H1 (cell line): Measurements from ENCODE around the gene FGF13. TPM values are rescaled to one million over a fixed set of nuclear protein-coding genes. Genes with fewer than 3 reads are reported as not detected.

Experiments
- CTCF ChIA-PET: fragments of 300-600 bp; sonication (Branson Sonifier 250); formaldehyde crosslinking; loops from one replicate; lab custom pipeline; 2021; ENCODE audit not compliant: partially characterized antibody; lab: Charles Lee
- POLR2A ChIA-PET: fragments of 300-600 bp; sonication (Branson Sonifier 250); formaldehyde crosslinking; loops from one replicate; lab custom pipeline; 2021; ENCODE audit warnings: inconsistent platforms; ENCODE audit not compliant: partially characterized antibody; lab: Charles Lee
- DNase-seq, 2 experiments: peaks; one replicate each; pipeline versions ENCODE4 v3.0.0 to v3.0.0-alpha.2; 2010 to 2022; ENCODE audit warnings: low spot score in 2 of 2, low read depth in 1 of 2, mixed read lengths in 1 of 2
- FAIRE-seq: peaks from 2 replicates; lab custom pipeline; 2011; peaks lifted over from hg19 to GRCh38; lab: Jason Lieb, UNC
- H2AFZ ChIP-seq: 2 replicates; pipeline ENCODE4 v1.8.1; 2012; ENCODE audit warnings: low read length, inconsistent platforms
- H2AK5ac ChIP-seq: 2 replicates; pipeline ENCODE4 v1.6.1; 2013; ENCODE audit warnings: low read depth, low read length
- H2BK120ac ChIP-seq: replicated peaks from 2 replicates; pipeline ENCODE3; 2013; ENCODE audit warnings: low read depth, low read length, inconsistent platforms
- H2BK12ac ChIP-seq: 2 replicates; pipeline ENCODE4 v1.6.1; 2013; ENCODE audit warnings: low read depth, low read length
- H2BK15ac ChIP-seq: 2 replicates; pipeline ENCODE4 v1.6.1; 2013; ENCODE audit warnings: low read length
- H2BK20ac ChIP-seq: 2 replicates; pipeline ENCODE4 v1.6.1; 2013; ENCODE audit warnings: low read length
- H2BK5ac ChIP-seq: 2 replicates; pipeline ENCODE4 v1.6.1; 2013; ENCODE audit warnings: low read depth, low read length
- H3K14ac ChIP-seq: 2 replicates; pipeline ENCODE4 v1.6.1; 2013; ENCODE audit warnings: inconsistent platforms; ENCODE audit not compliant: insufficient read length
- H3K18ac ChIP-seq: 2 replicates; pipeline ENCODE4 v1.6.1; 2013; ENCODE audit warnings: low read length; ENCODE audit errors: extremely low read depth
- H3K23ac ChIP-seq: 2 replicates; pipeline ENCODE4 v1.6.1; 2013; ENCODE audit warnings: inconsistent platforms; ENCODE audit not compliant: insufficient read length
- H3K23me2 ChIP-seq: 2 replicates; pipeline ENCODE4 v1.6.1; 2013; ENCODE audit warnings: low read depth, low read length
- H3K27ac ChIP-seq: 2 replicates; pipeline ENCODE4 v1.6.1; 2011; ENCODE audit warnings: low read depth, low read length, inconsistent platforms
- H3K27me3 ChIP-seq, 4 experiments: replicated peaks in 1 of 4; 1 replicate in 1 of 4; 2 replicates in 3 of 4; pipeline versions ENCODE4 v1.6.1 to v1.8.1; 2011 to 2013; ENCODE audit warnings: low read length in 3 of 4, mild to moderate bottlenecking in 3 of 4, inconsistent platforms in 2 of 4, mixed read lengths in 2 of 4, moderate library complexity in 1 of 4; ENCODE audit not compliant: control insufficient read depth in 3 of 4, insufficient read depth in 3 of 4; ENCODE audit errors: extremely low read depth in 1 of 4
- H3K36me3 ChIP-seq, 4 experiments: 2 replicates each; pipeline versions ENCODE4 v1.6.1 to v1.8.1; 2011 to 2013; ENCODE audit warnings: mild to moderate bottlenecking in 4 of 4, low read length in 3 of 4, moderate library complexity in 2 of 4, control low read depth in 1 of 4, inconsistent platforms in 1 of 4; ENCODE audit not compliant: insufficient read depth in 4 of 4, control insufficient read depth in 2 of 4
- H3K4ac ChIP-seq: replicated peaks from 2 replicates; pipeline ENCODE3; 2013; ENCODE audit warnings: low read length, low read depth, mixed read lengths, inconsistent platforms; ENCODE audit not compliant: insufficient read length
- H3K4me1 ChIP-seq, 4 experiments: replicated peaks in 1 of 4; 1 replicate in 1 of 4; 2 replicates in 3 of 4; pipeline versions ENCODE4 v1.6.1 to v1.8.1; 2011 to 2013; ENCODE audit warnings: low read length in 3 of 4, inconsistent platforms in 2 of 4, mixed read lengths in 1 of 4; ENCODE audit not compliant: insufficient read depth in 4 of 4, control insufficient read depth in 3 of 4
- H3K4me2 ChIP-seq, 2 experiments: 2 replicates each; pipeline versions ENCODE4 v1.6.1 to v1.8.1; 2011 to 2013; ENCODE audit warnings: low read depth in 2 of 2, low read length in 2 of 2, control low read depth in 1 of 2, inconsistent platforms in 1 of 2, mild to moderate bottlenecking in 1 of 2; ENCODE audit not compliant: insufficient read depth in 1 of 2
- H3K4me3 ChIP-seq, 4 experiments: fragments of 200-600, 300-600 bp in 1 of 4; sonication (generic), shearing (Covaris generic), sonication (Bioruptor Twin) in 1 of 4; 2 replicates each; pipeline versions ENCODE4 v1.5.1 to v1.8.1; 2011 to 2016; ENCODE audit warnings: low read length in 4 of 4, low read depth in 3 of 4, control low read depth in 2 of 4, inconsistent platforms in 2 of 4, mild to moderate bottlenecking in 2 of 4, mixed read lengths in 1 of 4, moderate library complexity in 1 of 4; ENCODE audit not compliant: insufficient read depth in 2 of 4; ENCODE audit errors: extremely low read depth in 1 of 4
- H3K56ac ChIP-seq: replicated peaks from 2 replicates; pipeline ENCODE3; 2013; ENCODE audit warnings: low read depth, mild to moderate bottlenecking, mixed read lengths, low read length, inconsistent platforms; ENCODE audit not compliant: insufficient read length
- H3K79me1 ChIP-seq: 2 replicates; pipeline ENCODE4 v1.6.1; 2013; ENCODE audit warnings: low read depth, low read length, control low read depth
- H3K79me2 ChIP-seq, 2 experiments: 2 replicates each; pipeline versions ENCODE4 v1.6.1 to v1.8.1; 2012 to 2013; ENCODE audit warnings: low read length in 2 of 2, mild to moderate bottlenecking in 2 of 2, inconsistent platforms in 1 of 2; ENCODE audit not compliant: insufficient read depth in 2 of 2, control insufficient read depth in 1 of 2
- H3K9ac ChIP-seq, 4 experiments: replicated peaks in 1 of 4; 1 replicate in 1 of 4; 2 replicates in 3 of 4; pipeline versions ENCODE4 v1.6.1 to v1.8.1; 2011 to 2013; ENCODE audit warnings: low read depth in 3 of 4, low read length in 3 of 4, control low read depth in 2 of 4, mild to moderate bottlenecking in 2 of 4, moderate library complexity in 2 of 4, inconsistent platforms in 1 of 4; ENCODE audit errors: extremely low read depth in 1 of 4
- H3K9me3 ChIP-seq, 2 experiments: 2 replicates each; pipeline versions ENCODE4 v1.6.1 to v1.8.1; 2012 to 2013; ENCODE audit warnings: mild to moderate bottlenecking in 2 of 2, moderate library complexity in 2 of 2, control low read depth in 1 of 2, inconsistent platforms in 1 of 2, low read depth in 1 of 2, low read length in 1 of 2, mixed read lengths in 1 of 2; ENCODE audit not compliant: insufficient read depth in 2 of 2
- H4K20me1 ChIP-seq, 2 experiments: replicated peaks in 1 of 2; 2 replicates each; pipeline versions ENCODE3 to v1.8.1; 2011 to 2013; ENCODE audit warnings: inconsistent platforms in 2 of 2, low read length in 2 of 2, mild to moderate bottlenecking in 1 of 2; ENCODE audit not compliant: insufficient read depth in 2 of 2, control insufficient read depth in 1 of 2
- H4K5ac ChIP-seq: 2 replicates; pipeline ENCODE4 v1.6.1; 2013; ENCODE audit warnings: low read length, low read depth, mixed read lengths, inconsistent platforms; ENCODE audit not compliant: insufficient read length
- H4K8ac ChIP-seq: 2 replicates; pipeline ENCODE4 v1.8.0; 2013; ENCODE audit warnings: mild to moderate bottlenecking, moderate library complexity, low read length, inconsistent platforms; ENCODE audit not compliant: insufficient read depth; ENCODE audit errors: extremely low read depth
- H4K91ac ChIP-seq: replicated peaks from 2 replicates; pipeline ENCODE3; 2013; ENCODE audit warnings: low read length, mixed read lengths, inconsistent platforms; ENCODE audit not compliant: insufficient read length
- ASH2L ChIP-seq: fragments of 200-600, 300-600 bp; sonication (generic); IDR thresholded peaks from one replicate; pipeline ENCODE4 v1.7.1; 2017; ENCODE audit warnings: low read length
- CBX5 ChIP-seq: fragments of 300-800, 300-1000 bp; sonication (generic); IDR thresholded peaks from 2 replicates; pipeline ENCODE4 v1.7.1; 2016; ENCODE audit warnings: antibody characterized with exemption, low read length, low read depth
- CHD2 ChIP-seq: IDR thresholded peaks from 2 replicates; pipeline ENCODE4 v1.6.1; 2012; ENCODE audit warnings: low read length, improper control_type of control experiment
- EP300 ChIP-seq, 2 experiments: IDR thresholded peaks; 1 replicate in 1 of 2; 2 replicates in 1 of 2; pipeline ENCODE4 v1.6.1; 2011 to 2012; ENCODE audit warnings: low read depth in 2 of 2, low read length in 2 of 2, mild to moderate bottlenecking in 2 of 2, borderline replicate concordance in 1 of 2, inconsistent platforms in 1 of 2, moderate library complexity in 1 of 2
- EZH2 ChIP-seq: fragments of 200-600 bp; sonication (generic); IDR thresholded peaks from 2 replicates; pipeline ENCODE4 v1.7.1; 2012; ENCODE audit warnings: low read depth, mild to moderate bottlenecking, moderate library complexity, low read length, inconsistent platforms; ENCODE audit not compliant: severe bottlenecking
- MAFK ChIP-seq: IDR thresholded peaks from 2 replicates; pipeline ENCODE4 v1.6.1; 2012; ENCODE audit warnings: low read depth, mild to moderate bottlenecking, improper control_type of control experiment, low read length
- NANOG ChIP-seq: IDR thresholded peaks from 2 replicates; pipeline ENCODE4 v1.6.1; 2011; ENCODE audit warnings: low read length, low read depth, mild to moderate bottlenecking, inconsistent platforms; ENCODE audit not compliant: insufficient read depth, poor library complexity, severe bottlenecking
- PHF8 ChIP-seq: fragments of 200-600 bp; sonication (generic); conservative IDR thresholded peaks from 2 replicates; pipeline ENCODE4 v1.7.1; 2012; ENCODE audit warnings: low read depth, mild to moderate bottlenecking, inconsistent platforms, low read length, moderate library complexity
- RFX5 ChIP-seq: IDR thresholded peaks from 2 replicates; pipeline ENCODE4 v1.6.1; 2011; ENCODE audit warnings: low read depth, low read length, improper control_type of control experiment, borderline replicate concordance
- SAP30 ChIP-seq: fragments of 300-600 bp; sonication (generic); IDR thresholded peaks from 2 replicates; pipeline ENCODE4 v1.7.1; 2012; ENCODE audit warnings: low read length, moderate library complexity, mild to moderate bottlenecking, inconsistent platforms; ENCODE audit not compliant: insufficient read depth, insufficient replicate concordance
- SIRT6 ChIP-seq: IDR thresholded peaks from one replicate; pipeline ENCODE4 v1.7.1; 2012; ENCODE audit warnings: low read length, inconsistent platforms
- TAF1 ChIP-seq: IDR thresholded peaks from 2 replicates; pipeline ENCODE4 v1.6.1; 2011; ENCODE audit warnings: mild to moderate bottlenecking, low read depth, low read length
- USF2 ChIP-seq: IDR thresholded peaks from 2 replicates; pipeline ENCODE4 v1.6.1; 2011; ENCODE audit warnings: low read length, improper control_type of control experiment
- ZNF274 ChIP-seq: IDR thresholded peaks from 2 replicates; pipeline ENCODE4 v1.7.0; 2012; ENCODE audit warnings: low read length, borderline replicate concordance; ENCODE audit errors: extremely low read depth
- WGBS, 2 experiments: shearing (Covaris generic) in 1 of 2; methylation state at CpG; one replicate each; pipeline versions ENCODE4 v1.1.6 to v1.1.7; 2013 to 2015; ENCODE audit warnings: low lambda C conversion rate in 2 of 2, mixed read lengths in 2 of 2, inconsistent platforms in 1 of 2, low coverage in 1 of 2, missing lambda C conversion rate in 1 of 2; ENCODE audit not compliant: insufficient replicate concordance in 2 of 2, insufficient coverage in 1 of 2, insufficient read length in 1 of 2; ENCODE audit errors: extremely low coverage in 1 of 2, missing lambda C conversion rate in 1 of 2; 5-methylcytosine and 5-hydroxymethylcytosine counted together
- polyA plus RNA-seq, 7 experiments: library from polyadenylated mRNA; depleted of rRNA in 3 of 7; stranded (reverse) in 5 of 7; unstranded in 2 of 7; fragments of >200 nt in 5 of 7; fragments of 200-250 nt in 2 of 7; gene quantifications; 1 replicate in 5 of 7; 2 replicates in 1 of 7; 4 replicates in 1 of 7; pipeline versions ENCODE4 v1.2.1 to v1.2.3, GENCODE V29; 2011 to 2013; ENCODE audit warnings: missing spikeins in 2 of 7, mixed read lengths in 2 of 7
- total RNA-seq: library from RNA; stranded (reverse); fragmentation: NEBNext Ultra II Directional; extraction: Animal tissue kit (Norgen Biotek cat#: 25700); gene quantifications from 2 replicates; pipeline ENCODE4 v1.2.1, GENCODE V29; 2021

The FGF13 gene
- total and polyA plus RNA-seq, 2 of the 8 experiments (the other 6 are each of a cell fraction or from before 2014, with no cell fraction given), result 10.1 to 36.1 TPM

- H3K4ac ChIP-seq, result no peak overlapping the region
- no peak overlapping the region for H2BK120ac ChIP-seq
- no peak overlapping the region for H2AK5ac ChIP-seq
- no peaks in the 10 kb centered on the region for H3K36me3 ChIP-seq
- H3K23ac ChIP-seq, result no peak overlapping the region
- DNase-seq (no peak), FAIRE-seq (no peak)
- no peak overlapping the region for H3K14ac ChIP-seq
- H3K79me1 ChIP-seq, result no peaks in the 10 kb centered on the region
- H2AFZ ChIP-seq, result no peak overlapping the region
- no peak overlapping the region for H2BK15ac ChIP-seq
- no peaks in the 10 kb centered on the region for H4K20me1 ChIP-seq
- ChIA-PET CTCF (no interaction called here), POLR2A (no interaction called here)
- H3K9me3 ChIP-seq, result no peaks in the 10 kb centered on the region
- H3K9ac ChIP-seq, result no peak overlapping the region
- no peak overlapping the region for H3K27ac ChIP-seq
- no peaks in the 10 kb centered on the region for H3K23me2 ChIP-seq
- H4K5ac ChIP-seq, result no peak overlapping the region
- H3K4me1 ChIP-seq, result no peaks in the 10 kb centered on the region
- H3K79me2 ChIP-seq, result no peaks in the 10 kb centered on the region
- H4K91ac ChIP-seq, result no peak overlapping the region
- no peak overlapping the region for H3K56ac ChIP-seq
- no peak overlapping the region for H3K4me3 ChIP-seq
- no peak overlapping the region for H3K18ac ChIP-seq
- H3K4me2 ChIP-seq, result no peak overlapping the region
- WGBS, 2 experiments, result 100% methylated on average over 1 of the region's 1 CpG; no CpG with 5 or more reads in 1 of the 2 experiments
- no peak overlapping the region for H4K8ac ChIP-seq
- no peak overlapping the region for H2BK20ac ChIP-seq
- H2BK5ac ChIP-seq, result no peak overlapping the region
- H2BK12ac ChIP-seq, result no peak overlapping the region
- H3K27me3 ChIP-seq, result no peaks in the 10 kb centered on the region
- no peak for TF ChIP-seq ZNF274
- no peak for TF ChIP-seq PHF8
- TF ChIP-seq EZH2, result no peak
- no peak for TF ChIP-seq EP300 (IDR thresholded peaks at IDR 0.05; ENCODE audit: borderline replicate concordance in 1 of 2, low read depth in 2 of 2, low read length in 2 of 2)
- TF ChIP-seq USF2, result no peak
- no peak for TF ChIP-seq SAP30
- no peak for TF ChIP-seq RFX5
- no peak for TF ChIP-seq CBX5
- no peak for TF ChIP-seq NANOG
- no peak for TF ChIP-seq ASH2L
- no peak for TF ChIP-seq CHD2
- no peak for TF ChIP-seq SIRT6
- TF ChIP-seq MAFK, result no peak
- TF ChIP-seq TAF1, result no peak
Measured at GRCh38 chrX:138664466-138664865, 47.1 kb downstream of the FGF13 start.
